GM23338 (cell line): ENCODE data around the gene ICOS.

Experiments
- CREB1 ChIP-seq: fragments of 250-450 bp; sonication (Bioruptor Pico); IDR thresholded peaks from 2 replicates; pipeline ENCODE4 v1.5.0; 2020; ENCODE audit warnings: low read depth, mild to moderate bottlenecking, moderate library complexity
- CTCF ChIP-seq, 2 experiments: fragments of 200-600 bp in 1 of 2; sonication (generic) in 1 of 2; conservative IDR thresholded peaks; 2 replicates each; pipeline versions ENCODE4 v1.5.1 to v1.6.1; 2016 to 2017; ENCODE audit warnings: antibody characterized with exemption in 2 of 2, low read depth in 2 of 2, mild to moderate bottlenecking in 2 of 2, moderate library complexity in 1 of 2
- ETS1 ChIP-seq: IDR thresholded peaks from 2 replicates; pipeline ENCODE4 v1.6.1; 2016; ENCODE audit warnings: antibody characterized with exemption
- EZH2 ChIP-seq: fragments of 200-600 bp; sonication (generic); IDR thresholded peaks from one replicate; pipeline ENCODE4 v1.8.0; 2017; ENCODE audit warnings: antibody characterized with exemption, mild to moderate bottlenecking, low read depth; ENCODE audit not compliant: unreplicated experiment
- EZH2phosphoT487 ChIP-seq: fragments of 200-600 bp; sonication (generic); IDR thresholded peaks from one replicate; pipeline ENCODE4 v1.8.1; 2018; ENCODE audit warnings: antibody characterized with exemption; ENCODE audit not compliant: unreplicated experiment
- JUNB ChIP-seq: IDR thresholded peaks from one replicate; pipeline ENCODE4 v1.6.1; 2016; ENCODE audit warnings: antibody characterized with exemption; ENCODE audit not compliant: unreplicated experiment
- NANOG ChIP-seq: IDR thresholded peaks from 2 replicates; pipeline ENCODE4 v1.6.1; 2016; ENCODE audit warnings: antibody characterized with exemption, borderline replicate concordance
- POLR2AphosphoS5 ChIP-seq: IDR thresholded peaks from 2 replicates; pipeline ENCODE4 v1.6.1; 2016; ENCODE audit warnings: antibody characterized with exemption, low read depth
- STAT1 ChIP-seq: IDR thresholded peaks from one replicate; pipeline ENCODE4 v1.6.1; 2016; ENCODE audit warnings: antibody characterized with exemption; ENCODE audit not compliant: unreplicated experiment
- ZNF114 ChIP-seq: fragments of 250-450 bp; sonication (Bioruptor Pico); IDR thresholded peaks from 2 replicates; pipeline ENCODE4 v1.5.0; 2020; ENCODE audit warnings: mild to moderate bottlenecking, moderate library complexity
- TF ChIP-seq, protein P1 (sequence below): IDR thresholded peaks from one replicate; pipeline ENCODE4 v1.6.1; 2018; ENCODE audit warnings: antibody characterized with exemption; ENCODE audit not compliant: unreplicated experiment

DNA sequence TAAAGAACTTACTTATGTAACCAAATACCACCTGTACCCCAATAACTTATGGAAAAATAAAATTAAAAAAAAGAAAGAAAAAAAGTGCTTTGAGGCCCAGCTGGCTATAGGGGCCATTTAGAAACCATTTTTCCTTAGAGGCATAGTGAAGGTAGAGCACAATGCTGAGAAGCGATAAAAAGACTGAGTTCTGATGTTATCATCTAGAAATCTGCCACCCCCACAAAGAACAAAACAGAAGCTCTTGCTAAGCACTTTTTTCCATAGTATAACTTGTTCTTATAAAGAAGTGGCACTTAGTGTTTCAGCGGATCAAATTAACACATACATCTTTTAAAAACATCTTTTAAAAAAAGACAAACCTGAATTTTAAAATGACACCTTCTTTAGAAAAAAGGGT is 51.4 kb downstream of the ICOS start:
- TF ChIP-seq EZH2phosphoT487 (no peak), CTCF (conservative IDR thresholded peaks at IDR 0.05; ENCODE audit: low read depth in 2 of 2) (no peak), POLR2AphosphoS5 (no peak), EZH2 (no peak), STAT1 (no peak), ETS1 (no peak), CREB1 (no peak), JUNB (no peak), NANOG (no peak), ZNF114 (CRISPR knock-in tag) (no peak)
- TF ChIP-seq, protein P1, sequence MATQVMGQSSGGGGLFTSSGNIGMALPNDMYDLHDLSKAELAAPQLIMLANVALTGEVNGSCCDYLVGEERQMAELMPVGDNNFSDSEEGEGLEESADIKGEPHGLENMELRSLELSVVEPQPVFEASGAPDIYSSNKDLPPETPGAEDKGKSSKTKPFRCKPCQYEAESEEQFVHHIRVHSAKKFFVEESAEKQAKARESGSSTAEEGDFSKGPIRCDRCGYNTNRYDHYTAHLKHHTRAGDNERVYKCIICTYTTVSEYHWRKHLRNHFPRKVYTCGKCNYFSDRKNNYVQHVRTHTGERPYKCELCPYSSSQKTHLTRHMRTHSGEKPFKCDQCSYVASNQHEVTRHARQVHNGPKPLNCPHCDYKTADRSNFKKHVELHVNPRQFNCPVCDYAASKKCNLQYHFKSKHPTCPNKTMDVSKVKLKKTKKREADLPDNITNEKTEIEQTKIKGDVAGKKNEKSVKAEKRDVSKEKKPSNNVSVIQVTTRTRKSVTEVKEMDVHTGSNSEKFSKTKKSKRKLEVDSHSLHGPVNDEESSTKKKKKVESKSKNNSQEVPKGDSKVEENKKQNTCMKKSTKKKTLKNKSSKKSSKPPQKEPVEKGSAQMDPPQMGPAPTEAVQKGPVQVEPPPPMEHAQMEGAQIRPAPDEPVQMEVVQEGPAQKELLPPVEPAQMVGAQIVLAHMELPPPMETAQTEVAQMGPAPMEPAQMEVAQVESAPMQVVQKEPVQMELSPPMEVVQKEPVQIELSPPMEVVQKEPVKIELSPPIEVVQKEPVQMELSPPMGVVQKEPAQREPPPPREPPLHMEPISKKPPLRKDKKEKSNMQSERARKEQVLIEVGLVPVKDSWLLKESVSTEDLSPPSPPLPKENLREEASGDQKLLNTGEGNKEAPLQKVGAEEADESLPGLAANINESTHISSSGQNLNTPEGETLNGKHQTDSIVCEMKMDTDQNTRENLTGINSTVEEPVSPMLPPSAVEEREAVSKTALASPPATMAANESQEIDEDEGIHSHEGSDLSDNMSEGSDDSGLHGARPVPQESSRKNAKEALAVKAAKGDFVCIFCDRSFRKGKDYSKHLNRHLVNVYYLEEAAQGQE: no peak
